C4-2B (cell line): ENCODE results near the gene NOP56.

Source experiments
- ZFX ChIP-seq: fragments of 450-650 bp; IDR thresholded peaks from 2 replicates; pipeline ENCODE4 v1.6.1; 2017
- TF ChIP-seq, protein P1 (sequence below): fragments of 450-650 bp; conservative IDR thresholded peaks from 2 replicates; pipeline ENCODE4 v1.5.1; 2017; ENCODE audit warnings: mild to moderate bottlenecking

DNA sequence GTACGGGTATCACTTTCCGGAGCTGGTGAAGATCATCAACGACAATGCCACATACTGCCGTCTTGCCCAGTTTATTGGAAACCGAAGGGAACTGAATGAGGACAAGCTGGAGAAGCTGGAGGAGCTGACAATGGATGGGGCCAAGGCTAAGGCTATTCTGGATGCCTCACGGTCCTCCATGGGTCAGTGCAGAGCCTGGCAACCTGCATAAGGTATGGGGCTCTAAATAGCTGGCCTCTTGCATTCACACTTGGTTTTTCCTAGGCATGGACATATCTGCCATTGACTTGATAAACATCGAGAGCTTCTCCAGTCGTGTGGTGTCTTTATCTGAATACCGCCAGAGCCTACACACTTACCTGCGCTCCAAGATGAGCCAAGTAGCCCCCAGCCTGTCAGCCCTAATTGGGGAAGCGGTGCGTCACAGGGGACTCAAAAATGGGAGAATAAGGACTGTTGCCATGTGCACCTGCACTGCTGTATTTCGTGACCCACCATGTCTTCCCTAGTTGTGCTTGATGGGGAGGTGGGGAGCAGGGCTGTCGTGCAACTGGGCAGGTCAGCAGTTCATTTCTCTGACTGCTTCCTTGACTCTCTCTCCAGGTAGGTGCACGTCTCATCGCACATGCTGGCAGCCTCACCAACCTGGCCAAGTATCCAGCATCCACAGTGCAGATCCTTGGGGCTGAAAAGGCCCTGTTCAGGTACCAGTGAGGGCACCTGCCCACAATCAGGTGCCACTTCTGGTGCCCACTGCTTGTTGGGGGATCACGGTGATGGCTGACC is 3.1 kb downstream of the NOP56 start:
- TF ChIP-seq, protein P1, sequence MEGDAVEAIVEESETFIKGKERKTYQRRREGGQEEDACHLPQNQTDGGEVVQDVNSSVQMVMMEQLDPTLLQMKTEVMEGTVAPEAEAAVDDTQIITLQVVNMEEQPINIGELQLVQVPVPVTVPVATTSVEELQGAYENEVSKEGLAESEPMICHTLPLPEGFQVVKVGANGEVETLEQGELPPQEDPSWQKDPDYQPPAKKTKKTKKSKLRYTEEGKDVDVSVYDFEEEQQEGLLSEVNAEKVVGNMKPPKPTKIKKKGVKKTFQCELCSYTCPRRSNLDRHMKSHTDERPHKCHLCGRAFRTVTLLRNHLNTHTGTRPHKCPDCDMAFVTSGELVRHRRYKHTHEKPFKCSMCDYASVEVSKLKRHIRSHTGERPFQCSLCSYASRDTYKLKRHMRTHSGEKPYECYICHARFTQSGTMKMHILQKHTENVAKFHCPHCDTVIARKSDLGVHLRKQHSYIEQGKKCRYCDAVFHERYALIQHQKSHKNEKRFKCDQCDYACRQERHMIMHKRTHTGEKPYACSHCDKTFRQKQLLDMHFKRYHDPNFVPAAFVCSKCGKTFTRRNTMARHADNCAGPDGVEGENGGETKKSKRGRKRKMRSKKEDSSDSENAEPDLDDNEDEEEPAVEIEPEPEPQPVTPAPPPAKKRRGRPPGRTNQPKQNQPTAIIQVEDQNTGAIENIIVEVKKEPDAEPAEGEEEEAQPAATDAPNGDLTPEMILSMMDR: no peak
- TF ChIP-seq ZFX: no peak
